ENCODE data around the gene ACSS3. TPM values are rescaled to one million over a fixed set of nuclear protein-coding genes. Genes with fewer than 3 reads are reported as not detected.
"Not testable (repeated sequence)": the region's sequence is repeated elsewhere in the genome, so short reads cannot be mapped to it uniquely, and the experiment has no call there.

Gene ACSS3
- total RNA-seq, 3 donors from 2014 or later: 0.11 TPM; not detected in 2

- Mint-ChIP-seq H3K4me3 (no peak overlapping the region), H3K36me3 (ENCODE audit: insufficient read depth) (no peaks in the 10 kb centered on the region), H3K27me3 (ENCODE audit: low read depth) (no peaks in the 10 kb centered on the region), H3K4me1 (ENCODE audit: low read depth) (no peaks in the 10 kb centered on the region), H3K9me3 (peaks cover 4% of the 10 kb centered on the region)
- no peak for ATAC-seq
- DNase-seq: no peak
Measured at GRCh38 chr12:81208187-81208911, 130.5 kb downstream of the ACSS3 start.

GRCh38 chr12:81209012-81209411 is 131.1 kb downstream of the ACSS3 start:
- ATAC-seq: no peak
- Mint-ChIP-seq H3K4me3 (no peak overlapping the region), H3K27me3 (ENCODE audit: low read depth) (no peaks in the 10 kb centered on the region)

GRCh38 chr12:81209772-81210225 is 131.9 kb downstream of the ACSS3 start:
- ATAC-seq; H3K9me3 Mint-ChIP-seq; H3K4me1 Mint-ChIP-seq (ENCODE audit: low read depth); H3K4me3 Mint-ChIP-seq; H3K36me3 Mint-ChIP-seq (ENCODE audit: insufficient read depth); H3K27me3 Mint-ChIP-seq (ENCODE audit: low read depth); DNase-seq: not testable (repeated sequence)

More at GRCh38 chr12:81209012-81209411, 131.1 kb downstream of the ACSS3 start:
- Mint-ChIP-seq H3K9me3 (peaks cover 4% of the 10 kb centered on the region), H3K4me1 (ENCODE audit: low read depth) (no peaks in the 10 kb centered on the region), H3K36me3 (ENCODE audit: insufficient read depth) (no peaks in the 10 kb centered on the region)
- DNase-seq: no peak

GRCh38 chr12:81211306-81211705 is 133.4 kb downstream of the ACSS3 start:
- no peaks in the 10 kb centered on the region for H3K27me3 Mint-ChIP-seq (ENCODE audit: low read depth)
- ATAC-seq (no peak), DNase-seq (no peak)
- H3K36me3 Mint-ChIP-seq (ENCODE audit: insufficient read depth): no peaks in the 10 kb centered on the region
- peaks cover 9% of the 10 kb centered on the region for H3K9me3 Mint-ChIP-seq
- no peak overlapping the region for H3K4me3 Mint-ChIP-seq
- H3K4me1 Mint-ChIP-seq (ENCODE audit: low read depth): no peaks in the 10 kb centered on the region

- no peak for ATAC-seq
- no peak overlapping the region for H3K4me3 Mint-ChIP-seq
Measured at GRCh38 chr12:81212996-81213696, 135.3 kb downstream of the ACSS3 start.

GRCh38 chr12:81216739-81217138 is 138.9 kb downstream of the ACSS3 start:
- H3K9me3 Mint-ChIP-seq: peaks cover 8% of the 10 kb centered on the region
- no peaks in the 10 kb centered on the region for H3K27me3 Mint-ChIP-seq (ENCODE audit: low read depth)
- H3K4me1 Mint-ChIP-seq (ENCODE audit: low read depth): no peaks in the 10 kb centered on the region
- H3K4me3 Mint-ChIP-seq: no peak overlapping the region
- no peaks in the 10 kb centered on the region for H3K36me3 Mint-ChIP-seq (ENCODE audit: insufficient read depth)
- ATAC-seq: no peak
- no peak for DNase-seq

More at GRCh38 chr12:81212996-81213696, 135.3 kb downstream of the ACSS3 start:
- Mint-ChIP-seq H3K27me3 (ENCODE audit: low read depth) (no peaks in the 10 kb centered on the region), H3K4me1 (ENCODE audit: low read depth) (no peaks in the 10 kb centered on the region), H3K9me3 (peaks cover 9% of the 10 kb centered on the region), H3K36me3 (ENCODE audit: insufficient read depth) (no peaks in the 10 kb centered on the region)
- DNase-seq: no peak

GRCh38 chr12:81221681-81222080 is 143.8 kb downstream of the ACSS3 start:
- ATAC-seq (no peak), DNase-seq (no peak)
- no peak overlapping the region for H3K4me3 Mint-ChIP-seq
- H3K27me3 Mint-ChIP-seq (ENCODE audit: low read depth): no peaks in the 10 kb centered on the region
- peaks cover 8% of the 10 kb centered on the region for H3K9me3 Mint-ChIP-seq
- no peaks in the 10 kb centered on the region for H3K4me1 Mint-ChIP-seq (ENCODE audit: low read depth)
- H3K36me3 Mint-ChIP-seq (ENCODE audit: insufficient read depth): no peaks in the 10 kb centered on the region

- ATAC-seq (no peak), DNase-seq (no peak)
- H3K4me3 Mint-ChIP-seq: no peak overlapping the region
- H3K9me3 Mint-ChIP-seq: peaks cover 10% of the 10 kb centered on the region
- no peaks in the 10 kb centered on the region for H3K4me1 Mint-ChIP-seq (ENCODE audit: low read depth)
- H3K27me3 Mint-ChIP-seq (ENCODE audit: low read depth): no peaks in the 10 kb centered on the region
- no peaks in the 10 kb centered on the region for H3K36me3 Mint-ChIP-seq (ENCODE audit: insufficient read depth)
Measured at GRCh38 chr12:81222846-81223592, 145.1 kb downstream of the ACSS3 start.

GRCh38 chr12:81224626-81225025 is 146.7 kb downstream of the ACSS3 start:
- no peak for ATAC-seq
- Mint-ChIP-seq H3K27me3 (ENCODE audit: low read depth) (no peaks in the 10 kb centered on the region), H3K36me3 (ENCODE audit: insufficient read depth) (no peaks in the 10 kb centered on the region), H3K4me1 (ENCODE audit: low read depth) (no peaks in the 10 kb centered on the region), H3K9me3 (peaks cover 10% of the 10 kb centered on the region), H3K4me3 (no peak overlapping the region)
- DNase-seq: no peak

- DNase-seq (no peak), ATAC-seq (no peak)
- H3K9me3 Mint-ChIP-seq: peaks cover 10% of the 10 kb centered on the region
- no peaks in the 10 kb centered on the region for H3K4me1 Mint-ChIP-seq (ENCODE audit: low read depth)
- no peaks in the 10 kb centered on the region for H3K36me3 Mint-ChIP-seq (ENCODE audit: insufficient read depth)
- H3K4me3 Mint-ChIP-seq: no peak overlapping the region
- H3K27me3 Mint-ChIP-seq (ENCODE audit: low read depth): no peaks in the 10 kb centered on the region
Measured at GRCh38 chr12:81229759-81230158, 151.9 kb downstream of the ACSS3 start.

- H3K27me3 Mint-ChIP-seq (ENCODE audit: low read depth): no peaks in the 10 kb centered on the region
Measured at GRCh38 chr12:81231574-81232368, 153.9 kb downstream of the ACSS3 start.

GRCh38 chr12:81245458-81245857 is 167.6 kb downstream of the ACSS3 start:
- H3K4me1 Mint-ChIP-seq (ENCODE audit: low read depth): no peaks in the 10 kb centered on the region
- no peak for ATAC-seq

More at GRCh38 chr12:81231574-81232368, 153.9 kb downstream of the ACSS3 start:
- DNase-seq (no peak), ATAC-seq (no peak)
- H3K4me1 Mint-ChIP-seq (ENCODE audit: low read depth): no peaks in the 10 kb centered on the region
- H3K36me3 Mint-ChIP-seq (ENCODE audit: insufficient read depth): no peaks in the 10 kb centered on the region
- H3K9me3 Mint-ChIP-seq: peaks cover under 1% of the 10 kb centered on the region
- no peak overlapping the region for H3K4me3 Mint-ChIP-seq

GRCh38 chr12:81245907-81246570 is 168.2 kb downstream of the ACSS3 start:
- no peak overlapping the region for H3K4me3 Mint-ChIP-seq
- ATAC-seq (no peak), DNase-seq (no peak)
- no peaks in the 10 kb centered on the region for H3K4me1 Mint-ChIP-seq (ENCODE audit: low read depth)
- H3K9me3 Mint-ChIP-seq: peaks cover 9% of the 10 kb centered on the region
- no peaks in the 10 kb centered on the region for H3K27me3 Mint-ChIP-seq (ENCODE audit: low read depth)
- H3K36me3 Mint-ChIP-seq (ENCODE audit: insufficient read depth): no peaks in the 10 kb centered on the region

More at GRCh38 chr12:81245458-81245857, 167.6 kb downstream of the ACSS3 start:
- H3K4me3 Mint-ChIP-seq: no peak overlapping the region
- H3K36me3 Mint-ChIP-seq (ENCODE audit: insufficient read depth): no peaks in the 10 kb centered on the region
- H3K9me3 Mint-ChIP-seq: peaks cover 9% of the 10 kb centered on the region
- no peaks in the 10 kb centered on the region for H3K27me3 Mint-ChIP-seq (ENCODE audit: low read depth)
- no peak for DNase-seq
